ENCODE data around the gene SLC45A3.

- TF ChIP-seq POLR2AphosphoS5 (IDR thresholded peaks at IDR 0.05; ENCODE audit: low read depth, low read length) (no peak), REST (IDR thresholded peaks at IDR 0.05; ENCODE audit: insufficient read depth in 1 of 2, low read depth in 2 of 2, low read length in 2 of 2) (no peak), TAF1 (IDR thresholded peaks at IDR 0.05; ENCODE audit: borderline replicate concordance, insufficient read depth, low read length) (no peak), FOXP2 (optimal IDR thresholded peaks at IDR 0.05; ENCODE audit: borderline replicate concordance, extremely low read depth, extremely low read length, insufficient read depth) (no peak)
Observed at GRCh38 chr1:205632669-205633169, 47.6 kb downstream of the SLC45A3 start.
